Cardiac atrium fibroblast (primary cell): ENCODE data around the gene FOXRED1. TPM values are rescaled to one million over a fixed set of nuclear protein-coding genes. Genes with fewer than 3 reads are reported as not detected.

Experiments
- total RNA-seq: library from RNA; depleted of rRNA; stranded (reverse); fragments of >200 nt; gene quantifications from 2 replicates; pipeline ENCODE4 v1.2.3, GENCODE V29; 2015

FOXRED1 gene
- 11.6 and 27.1 TPM in 2 replicates for total RNA-seq

DNA sequence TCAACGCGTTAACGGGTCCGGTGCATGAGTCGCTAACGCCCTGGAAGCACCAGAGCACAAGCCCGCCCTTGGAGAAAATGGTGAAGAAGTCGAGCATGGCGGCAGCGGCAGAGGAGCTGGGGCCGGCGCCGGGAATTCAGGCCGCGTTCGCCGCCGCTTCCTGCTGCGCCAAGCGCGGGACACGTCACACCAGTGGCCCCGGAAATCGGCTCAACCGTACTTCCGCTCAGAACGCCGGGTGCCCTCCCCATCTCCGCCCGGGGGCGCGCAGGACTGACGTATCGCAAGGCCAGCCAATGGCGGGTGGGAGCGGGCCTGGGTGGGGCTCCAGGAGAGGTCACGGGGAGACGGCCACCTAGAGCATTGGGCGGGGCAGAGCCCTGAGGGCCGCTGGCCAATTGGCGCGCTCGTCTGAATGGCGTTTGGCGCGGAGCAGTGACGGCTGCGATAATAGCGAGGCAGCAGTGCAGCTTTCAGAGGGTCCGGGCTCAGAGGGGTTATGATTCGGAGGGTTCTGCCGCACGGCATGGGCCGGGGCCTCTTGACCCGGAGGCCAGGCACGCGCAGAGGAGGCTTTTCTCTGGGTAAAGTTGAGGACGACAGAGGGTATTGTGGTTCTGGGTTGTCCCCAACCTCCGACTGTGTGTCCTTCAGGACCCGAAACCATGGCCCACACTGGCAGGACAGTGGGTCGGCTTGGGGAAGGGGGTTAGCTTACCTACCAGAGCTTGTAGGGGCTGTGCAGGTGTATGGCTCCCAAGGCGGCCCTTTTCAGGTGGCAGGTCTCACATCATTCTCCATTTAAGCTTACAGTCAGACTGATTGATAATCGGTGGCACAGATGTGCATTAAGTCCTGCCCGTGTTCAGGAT lies at the start of gene FOXRED1, which contains the start of gene SRPRA:
Gene FOXRED1, plus strand, starts transcription at position 447 of the 872 bp plus-strand sequence. Its CDS starts 53 bp downstream, at position 500.
Gene SRPRA, minus strand, starts transcription at position 188 of the 872 bp plus-strand sequence. Its CDS starts 91 bp downstream, at position 97.

DNA sequence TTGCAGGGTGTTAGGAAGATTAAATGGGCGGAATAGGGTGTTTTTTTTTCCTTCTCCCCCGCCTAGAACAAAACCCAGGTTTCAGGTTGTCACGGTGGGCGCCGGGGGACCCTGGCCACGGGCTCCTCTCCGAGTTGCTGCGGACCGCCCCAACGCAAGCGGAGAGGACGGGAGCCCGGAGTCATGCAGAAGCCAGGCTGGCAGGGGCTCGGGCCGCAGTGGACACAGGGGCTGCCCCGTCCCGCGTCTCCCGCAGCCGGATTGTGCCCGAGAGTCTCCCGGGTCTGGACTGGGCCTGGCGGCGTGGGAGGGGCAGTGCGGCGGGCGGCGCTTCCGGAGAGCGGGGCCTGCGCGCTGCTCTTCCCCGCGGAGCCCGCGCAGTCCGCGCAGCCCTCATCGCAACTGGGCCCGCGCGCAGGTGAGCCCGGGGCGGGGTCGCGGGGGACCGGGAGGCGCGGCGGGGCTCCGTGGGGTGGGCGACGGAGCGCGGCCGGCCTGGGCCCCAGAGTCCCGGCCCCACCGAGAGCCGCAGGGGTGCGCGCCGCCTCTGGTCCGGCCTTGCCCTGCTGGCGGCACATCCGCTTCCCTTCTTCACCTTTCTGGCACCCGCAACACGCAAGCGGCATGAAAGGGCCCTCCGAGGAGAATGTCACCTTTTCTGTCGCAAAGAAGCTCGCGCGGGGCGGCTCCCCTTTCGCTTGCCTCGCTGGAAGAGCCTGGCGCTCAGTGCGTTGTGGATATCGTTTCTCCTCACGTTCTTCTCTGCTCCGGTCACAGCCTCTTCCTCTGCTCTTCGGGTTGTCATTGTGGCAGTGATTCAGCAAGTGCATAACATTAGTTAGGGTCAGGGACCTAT lies 14.0 kb downstream of the FOXRED1 start, which contains the start of gene TIRAP:
Gene TIRAP, plus strand, starts transcription at position 358 of the 856 bp plus-strand sequence. CDS start 7,802 bp downstream, outside the sequence.

DNA sequence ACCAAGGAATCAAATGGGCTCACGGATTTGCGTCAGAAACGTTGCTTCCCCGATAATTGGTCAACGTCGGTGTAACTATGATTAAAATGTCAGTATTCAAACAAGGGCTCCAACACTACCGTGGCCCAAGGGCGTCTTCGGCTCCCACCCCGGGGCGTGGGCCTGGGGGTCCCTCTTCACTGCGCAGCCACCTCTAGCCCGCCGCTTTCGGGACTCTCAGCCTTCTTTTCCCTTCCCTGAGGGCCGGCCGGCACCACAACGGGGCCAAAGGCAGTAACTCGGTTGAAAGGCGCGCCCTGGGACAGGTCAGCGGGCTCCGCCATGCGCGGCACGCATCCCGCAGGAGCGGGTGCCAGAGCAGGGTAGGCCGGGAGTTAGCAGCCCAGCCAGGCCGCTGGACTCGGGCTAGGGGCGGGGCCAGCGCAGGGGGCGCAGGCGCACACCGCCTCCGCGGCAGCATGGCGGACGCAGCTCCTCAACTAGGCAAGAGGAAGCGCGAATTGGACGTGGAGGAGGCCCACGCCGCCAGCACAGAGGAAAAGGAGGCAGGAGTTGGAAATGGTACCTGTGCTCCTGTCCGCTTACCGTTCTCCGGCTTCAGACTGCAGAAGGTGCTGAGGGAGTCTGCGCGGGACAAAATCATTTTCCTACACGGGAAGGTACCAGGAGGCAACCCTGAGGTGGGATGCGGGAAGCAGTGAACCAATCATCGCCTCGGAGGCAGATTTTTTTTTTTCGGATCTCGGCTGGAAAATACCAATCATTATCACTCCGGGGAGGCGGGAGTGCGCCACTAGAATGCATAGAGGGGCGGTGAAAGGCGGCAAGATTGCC lies 34.9 kb downstream of the FOXRED1 start, which contains the start of gene DCPS:
Gene DCPS, plus strand, starts transcription at position 438 of the 834 bp plus-strand sequence. Its CDS starts 21 bp downstream, at position 459.

Other genes with a start within 250 kb of the FOXRED1 start
- gene CDON, start 206.3 kb upstream of the FOXRED1 start, total RNA-seq, result 21.8 and 29.6 TPM in 2 replicates
- gene RPUSD4, start 57.5 kb upstream of the FOXRED1 start, total RNA-seq, result 11.5 and 18.2 TPM in 2 replicates
- gene FAM118B, start 57.4 kb upstream of the FOXRED1 start, total RNA-seq, result 11.7 and 13.9 TPM in 2 replicates
- gene SRPRA, start 259 bp upstream of the FOXRED1 start, total RNA-seq, result 112 and 118 TPM in 2 replicates
- gene TIRAP, start 13.9 kb downstream of the FOXRED1 start, total RNA-seq, result 3.8 and 6.0 TPM in 2 replicates
- 11.0 and 14.6 TPM in 2 replicates for gene DCPS, start 34.9 kb downstream of the FOXRED1 start, total RNA-seq
- gene ST3GAL4, start 86.5 kb downstream of the FOXRED1 start, total RNA-seq, result 43.1 and 78.9 TPM in 2 replicates